Inferior parietal cortex (tissue), 1 donor: ENCODE data around the gene FOXJ1.

ENCODE experiments used
- DNase-seq: peaks from one replicate; pipeline ENCODE4 v3.0.0-alpha.2; 2016; ENCODE audit errors: extremely low spot score

FOXJ1 gene

DNA sequence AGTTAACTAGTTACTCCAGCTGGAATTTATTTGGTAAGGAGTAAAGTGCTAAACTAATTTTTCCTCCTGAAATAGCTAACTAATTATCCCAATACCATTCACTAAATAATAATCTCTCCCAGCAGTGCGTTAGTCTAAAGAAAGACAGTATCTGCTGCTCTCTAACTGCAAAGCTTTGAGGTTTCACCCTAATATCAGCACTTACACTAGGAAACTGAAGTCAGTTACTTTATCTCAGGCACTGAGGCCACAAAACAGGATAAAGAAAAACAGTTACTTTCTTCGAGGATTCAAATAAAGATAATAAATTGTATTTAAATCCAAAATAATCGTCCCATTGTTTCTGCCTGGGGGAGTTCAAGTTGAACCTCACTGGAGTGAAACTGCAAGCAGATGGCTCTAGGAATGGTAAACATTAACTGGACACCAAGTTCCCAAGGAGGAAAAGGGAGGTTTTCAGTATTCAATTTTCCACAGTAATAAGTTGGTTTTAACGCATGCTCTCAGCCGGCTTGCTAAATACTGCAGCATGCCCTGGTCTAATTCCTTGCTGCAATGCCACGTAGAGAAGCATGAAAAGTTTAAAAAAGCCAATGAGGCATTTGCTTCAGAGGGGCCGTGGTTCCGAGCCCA lies 20.0 kb upstream of the FOXJ1 start:
- DNase-seq, result no peak

DNA sequence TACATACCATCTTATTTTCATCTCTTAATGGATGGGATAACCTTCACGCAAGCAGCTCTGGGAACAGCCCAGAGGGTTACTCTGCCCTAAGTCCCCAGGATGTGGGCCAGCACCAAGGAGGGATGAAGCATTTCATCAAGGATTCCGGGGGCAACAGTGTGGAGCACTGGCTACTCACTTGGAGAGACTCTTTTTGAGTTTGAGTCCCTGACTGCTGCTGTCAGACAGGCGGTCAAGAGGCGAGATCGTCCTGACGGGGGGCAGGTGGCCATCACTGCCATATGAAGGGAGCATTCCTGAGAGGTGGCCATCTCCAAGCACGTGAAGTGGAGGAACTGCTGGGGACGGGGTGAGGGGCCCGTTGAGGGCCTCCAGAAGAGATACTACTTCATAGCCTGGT lies 18.1 kb upstream of the FOXJ1 start:
- no peak for DNase-seq

DNA sequence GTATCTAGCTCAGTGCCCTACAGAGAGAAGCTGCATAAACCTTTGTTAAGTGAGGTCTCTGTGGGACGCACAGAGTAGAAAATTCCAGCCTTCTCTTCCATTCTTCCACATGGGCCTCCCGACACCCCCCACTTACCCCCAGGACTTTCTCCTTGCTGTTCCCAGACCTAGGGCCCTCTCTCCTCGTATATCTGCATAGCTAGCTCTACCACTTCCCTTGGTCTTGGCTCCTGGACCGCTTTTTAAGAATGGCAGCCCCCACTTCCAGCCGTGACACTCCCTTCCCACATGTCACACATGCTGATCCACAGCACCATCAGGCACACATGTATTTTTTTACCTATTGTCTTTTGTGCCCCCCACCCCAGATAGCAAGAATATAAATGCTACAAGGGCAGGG lies 16.7 kb upstream of the FOXJ1 start:
- DNase-seq, result no peak

DNA sequence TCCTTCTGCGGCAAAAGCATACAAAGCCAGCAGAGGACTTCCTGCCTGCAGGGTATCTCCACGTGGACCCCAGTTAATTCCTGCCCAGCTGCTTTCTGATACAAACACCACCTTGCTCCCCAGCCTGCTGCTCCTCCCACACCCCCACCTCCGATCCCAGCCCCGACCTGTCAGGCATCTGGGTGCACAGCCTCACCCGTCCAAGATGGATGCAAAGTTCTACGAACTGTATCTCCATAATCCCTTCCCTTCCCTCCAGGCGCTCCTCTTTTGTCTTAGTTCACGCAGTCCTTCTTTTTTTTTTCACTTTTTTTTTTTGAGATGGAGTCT lies 15.6 kb upstream of the FOXJ1 start:
- no peak for DNase-seq

DNA sequence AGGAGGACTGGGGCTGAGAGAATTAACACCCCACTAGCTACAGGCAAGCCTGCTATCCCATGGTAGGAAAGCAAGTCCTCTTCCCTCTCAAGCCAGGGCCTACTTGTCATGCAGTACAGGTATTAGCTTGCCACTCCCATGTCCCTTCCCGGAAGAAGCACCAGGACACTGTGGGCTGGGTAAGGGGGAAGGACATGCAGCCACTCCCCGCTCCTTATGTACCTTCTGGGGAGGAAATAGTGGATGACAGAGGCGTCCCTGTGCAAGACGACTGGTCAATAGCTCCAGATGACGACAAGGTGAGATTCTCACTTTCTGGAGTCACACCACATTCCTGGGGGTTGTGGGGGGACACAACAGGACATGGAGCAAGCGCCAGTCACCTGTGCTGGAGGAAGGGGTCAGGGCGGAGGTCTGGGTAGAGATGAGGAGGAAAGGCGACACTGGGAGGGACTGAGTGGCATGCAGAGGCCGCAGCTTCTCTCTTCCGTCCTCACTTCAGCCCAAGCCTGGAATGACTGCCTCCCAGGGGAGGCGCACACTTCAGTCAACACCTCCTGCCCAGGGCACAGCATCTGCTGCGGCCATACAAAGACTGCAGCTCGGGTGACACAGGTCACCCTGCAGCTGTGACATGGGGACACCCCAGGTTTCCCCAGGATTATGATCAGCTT lies 15.1 kb upstream of the FOXJ1 start:
- DNase-seq, result no peak

DNA sequence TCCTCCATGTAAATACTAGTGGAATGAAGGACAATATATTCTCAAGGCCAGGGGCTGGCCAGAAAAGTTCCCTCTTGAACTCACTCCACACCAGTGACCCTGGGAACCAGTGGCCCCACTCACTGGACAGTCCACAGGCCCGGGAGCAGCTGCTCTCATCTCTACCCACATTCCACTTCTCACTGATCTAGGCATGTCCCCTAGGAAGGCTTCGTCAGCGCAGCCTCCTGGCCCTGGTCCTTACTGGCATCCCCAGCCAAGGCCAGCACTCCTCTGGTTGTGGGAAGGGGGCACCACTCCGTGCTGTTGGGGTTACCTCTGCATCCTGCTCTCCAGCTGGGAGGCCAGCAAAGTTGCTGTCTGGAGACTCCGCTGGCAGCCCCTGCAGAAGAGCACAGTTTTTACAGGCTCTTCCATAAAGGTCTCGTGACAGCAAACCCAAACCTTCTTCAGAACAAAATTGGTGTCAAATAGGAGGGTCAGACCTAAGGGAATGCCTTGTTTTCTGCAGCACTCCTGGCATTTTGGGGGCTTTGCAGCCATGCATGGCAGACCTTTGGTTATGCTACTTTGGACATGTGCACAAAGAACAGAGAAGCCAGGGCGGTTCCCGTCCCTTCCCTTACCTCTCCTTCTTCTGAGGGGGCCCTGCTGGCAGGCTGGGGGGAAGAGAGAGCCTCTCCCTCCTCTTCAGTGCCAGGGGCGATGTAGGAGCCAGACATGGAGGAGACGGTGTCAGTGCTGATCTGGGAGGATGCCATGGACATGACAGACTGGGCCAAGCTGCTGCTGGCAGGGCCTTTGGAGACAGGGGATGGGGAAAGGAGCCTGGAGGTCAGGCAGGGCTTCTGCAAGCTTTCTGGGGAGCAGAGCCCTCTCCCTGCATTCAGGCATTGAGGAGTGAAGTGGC lies 14.1 kb upstream of the FOXJ1 start:
- no peak for DNase-seq

DNA sequence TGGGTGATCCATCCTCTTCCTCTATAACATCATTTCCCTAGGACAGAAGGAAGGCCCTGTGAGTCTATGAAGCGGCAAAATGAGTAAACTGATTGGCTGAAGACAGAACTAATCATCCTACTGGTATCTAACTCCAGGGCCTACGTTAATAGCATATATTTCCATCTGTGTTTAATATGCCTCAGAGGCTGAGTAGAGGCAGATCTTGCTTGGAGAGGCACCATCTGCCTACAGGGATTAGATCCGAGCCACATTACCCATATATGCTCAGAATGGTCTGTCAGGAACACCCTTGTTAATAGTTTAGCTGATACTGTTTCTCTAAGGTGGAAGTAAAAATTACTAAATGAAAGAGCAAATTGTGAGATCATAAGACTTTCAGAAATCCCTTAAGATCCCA lies 13.2 kb upstream of the FOXJ1 start:
- no peak for DNase-seq

DNA sequence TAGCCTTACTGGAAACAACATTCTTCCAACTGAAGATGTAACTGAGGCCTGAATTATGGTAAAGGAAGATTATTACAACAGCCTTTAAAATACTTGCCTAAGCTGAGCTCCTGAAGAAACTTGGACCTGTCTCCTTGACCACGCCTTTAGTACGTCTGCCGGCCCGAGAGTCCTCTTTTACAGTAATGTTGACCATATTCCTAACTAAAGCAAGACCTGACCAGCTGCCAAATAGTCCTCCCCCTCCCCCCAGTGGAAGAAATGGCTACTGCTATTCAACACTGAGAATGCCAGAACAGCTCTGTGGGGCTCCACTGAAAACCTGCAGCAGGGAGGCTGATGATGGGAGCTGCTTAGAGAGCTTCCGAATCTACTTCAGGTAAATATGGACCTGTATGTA lies 12.6 kb upstream of the FOXJ1 start:
- no peak for DNase-seq

DNA sequence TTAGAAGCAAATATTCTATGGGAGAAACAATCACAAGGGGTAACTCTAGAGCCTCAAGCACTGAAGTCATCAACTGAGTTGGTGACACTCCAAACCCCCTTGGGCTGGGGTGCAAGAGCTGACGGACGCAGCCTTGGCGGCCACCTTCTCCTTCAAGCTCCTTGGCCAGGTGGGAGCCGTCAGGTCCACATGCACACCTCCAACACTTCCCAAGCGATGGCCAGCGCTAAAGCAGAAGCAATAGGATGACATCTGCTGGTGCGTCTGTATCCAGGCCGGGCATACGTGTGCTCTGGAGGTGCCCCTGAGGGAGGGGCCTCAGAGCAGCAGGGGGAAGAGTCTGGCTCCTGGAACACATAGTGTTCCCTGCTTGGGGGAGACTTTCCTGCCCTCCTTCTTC lies 12.2 kb upstream of the FOXJ1 start:
- DNase-seq, result no peak

DNA sequence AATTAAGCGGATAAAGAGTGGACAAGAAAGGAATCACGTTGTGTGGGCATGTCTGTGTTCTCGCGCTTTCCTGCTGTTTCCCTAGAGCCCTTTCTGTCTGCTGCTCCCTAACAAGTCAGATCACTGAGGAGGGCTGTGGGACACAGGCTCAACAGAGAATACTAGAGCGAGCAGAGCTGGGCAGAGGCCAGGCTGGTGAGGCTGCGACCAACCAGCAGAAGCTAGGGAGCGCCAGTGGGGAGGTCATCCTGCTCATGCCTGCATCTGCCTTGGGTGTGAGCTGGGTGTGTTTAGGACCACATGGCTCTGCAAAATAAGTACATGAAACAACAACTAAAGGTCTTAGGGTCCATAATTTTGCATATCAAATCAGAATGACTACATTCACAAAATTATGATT lies 11.5 kb upstream of the FOXJ1 start:
- no peak for DNase-seq

DNA sequence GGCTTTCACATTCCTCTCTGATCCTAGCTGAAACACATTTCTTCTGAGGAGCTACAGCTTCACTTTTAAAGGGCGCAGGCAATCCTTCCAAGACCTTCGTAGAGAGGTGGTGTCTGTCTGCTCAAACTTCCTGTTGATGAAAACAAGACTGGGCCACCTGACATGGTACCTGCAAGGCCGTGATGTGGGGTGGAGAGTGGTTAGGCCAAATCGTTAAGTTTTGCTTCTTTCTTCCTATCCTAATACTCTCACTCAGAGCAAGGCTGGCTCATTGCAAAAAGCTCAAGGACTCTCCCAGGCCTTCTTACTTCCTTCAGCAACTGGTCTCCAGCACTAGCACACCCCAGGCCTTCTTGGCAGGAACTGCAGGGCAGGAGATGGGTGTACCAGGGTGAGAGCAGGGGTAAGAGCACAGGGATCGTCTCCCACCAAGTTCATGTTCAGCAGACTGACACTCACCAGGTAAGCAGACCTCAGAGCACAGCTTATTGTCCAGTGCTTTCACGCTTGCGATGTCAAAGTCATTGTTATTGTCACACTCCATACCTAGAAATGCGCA lies 10.9 kb upstream of the FOXJ1 start:
- DNase-seq, result no peak

DNA sequence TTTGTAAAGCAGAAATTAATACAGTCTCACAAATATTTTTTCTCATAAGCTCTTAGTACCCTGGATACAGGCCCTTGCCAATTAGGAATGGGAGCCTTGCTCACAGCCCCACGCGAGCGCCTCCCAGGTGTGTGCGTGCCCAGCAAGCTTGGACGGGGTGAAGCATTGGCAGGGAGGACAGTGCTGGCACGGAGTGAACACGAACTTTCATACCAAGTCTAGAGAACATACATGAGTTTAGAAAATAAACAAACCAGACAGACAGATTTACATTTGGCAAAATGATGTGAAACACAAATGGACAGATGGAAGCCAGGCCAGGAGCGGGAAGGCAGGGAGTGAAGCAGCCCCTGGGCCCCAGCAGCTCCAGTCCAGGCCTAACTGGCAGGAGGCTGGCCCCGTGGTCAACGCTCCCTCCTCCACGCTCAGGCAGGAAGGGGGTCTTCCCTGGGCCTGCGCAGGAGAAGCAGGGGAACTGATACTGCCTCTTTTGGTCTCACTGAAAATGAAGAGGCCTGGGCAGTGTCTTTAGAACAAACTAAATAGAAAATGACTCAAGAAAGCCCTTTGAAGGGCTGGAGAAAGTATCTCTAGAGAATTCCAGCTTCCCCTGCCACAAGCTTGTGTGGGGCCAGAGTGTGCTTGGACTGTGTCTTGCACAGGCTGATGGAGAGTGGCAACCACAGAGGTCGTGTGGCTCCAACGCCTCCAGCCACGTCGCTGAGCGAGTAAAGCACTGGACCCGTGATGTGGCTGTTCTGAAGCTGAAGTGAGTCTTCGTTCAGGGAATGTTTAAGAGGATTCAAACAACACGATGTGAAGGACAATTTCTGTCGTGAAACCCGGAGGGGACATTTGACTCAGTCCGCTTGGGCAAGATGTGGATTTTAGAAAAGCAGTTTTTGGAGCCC lies 9.9 kb upstream of the FOXJ1 start:
- no peak for DNase-seq

DNA sequence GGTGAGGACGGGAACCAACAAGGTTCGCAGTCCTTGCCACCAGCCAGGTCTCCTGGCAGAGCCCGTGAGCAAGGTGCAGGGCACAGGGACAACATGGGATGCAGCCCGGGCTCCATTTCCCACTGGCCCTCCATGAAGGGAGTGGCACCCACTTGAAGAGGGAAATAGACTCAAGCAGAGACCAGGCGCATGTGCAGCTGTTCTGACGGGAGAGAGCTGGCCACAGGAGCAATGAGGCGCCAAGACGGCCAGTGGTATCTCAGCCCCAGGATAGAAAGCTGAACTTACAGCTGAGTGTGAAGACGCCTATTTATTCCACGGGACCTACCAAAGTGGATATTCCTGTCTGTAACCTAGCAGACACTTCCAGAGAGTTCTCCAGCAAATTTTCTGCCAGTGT lies 8.2 kb upstream of the FOXJ1 start:
- DNase-seq, result no peak

DNA sequence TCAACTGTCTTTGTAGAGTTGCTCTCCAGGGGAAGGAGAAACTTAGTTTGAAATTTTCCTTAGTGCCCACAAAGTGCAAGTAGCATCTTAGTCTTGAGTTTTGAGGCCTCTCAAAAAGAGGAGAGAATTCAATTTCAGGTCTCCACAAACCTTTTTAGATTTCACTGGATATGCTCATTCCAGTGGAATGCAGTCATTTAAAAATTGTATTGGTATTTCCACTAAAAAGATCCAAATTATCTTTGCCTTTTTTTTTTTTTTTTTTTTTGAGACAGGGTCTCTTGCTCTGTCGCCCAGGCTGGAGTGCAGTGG lies 6.9 kb upstream of the FOXJ1 start:
- DNase-seq, result no peak

DNA sequence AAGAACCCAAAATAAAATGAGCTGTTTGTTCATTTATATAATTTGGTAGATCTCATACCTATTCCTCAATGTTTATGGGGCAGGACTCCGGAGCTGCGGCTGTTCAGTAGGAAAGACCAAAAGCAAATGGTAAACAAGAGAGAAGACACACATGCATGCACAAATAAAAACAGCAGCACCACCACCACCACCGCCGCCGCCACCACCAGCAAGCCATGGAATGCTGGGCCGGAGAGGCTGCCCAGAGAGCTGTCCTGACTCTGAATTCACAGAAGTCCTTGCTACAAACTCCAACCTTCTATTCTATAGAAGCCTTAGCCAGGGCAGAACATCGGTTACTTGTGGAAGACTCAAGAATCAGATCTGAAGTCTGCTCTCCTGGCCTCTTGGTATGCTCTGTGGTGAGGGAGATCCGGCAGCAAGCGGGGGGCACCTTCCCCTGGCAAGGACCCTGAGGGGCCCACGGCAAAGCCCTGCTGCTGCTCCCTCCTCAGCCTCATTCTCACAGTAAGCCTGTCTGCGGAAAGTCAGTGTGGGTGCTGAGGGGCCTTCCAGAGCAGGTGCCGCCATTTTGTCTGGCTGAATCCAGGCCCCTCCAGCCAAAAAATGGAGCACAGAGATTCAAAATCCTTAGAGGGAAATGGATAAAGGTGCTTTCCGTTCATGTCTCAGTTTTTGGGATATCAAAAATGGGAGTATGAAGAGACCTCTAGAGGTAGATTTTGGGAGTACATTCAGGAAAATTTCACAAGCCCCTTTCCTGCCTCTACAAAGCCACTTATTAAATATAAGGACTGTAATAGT lies 6.4 kb upstream of the FOXJ1 start:
- peak; percentile 48 for DNase-seq

DNA sequence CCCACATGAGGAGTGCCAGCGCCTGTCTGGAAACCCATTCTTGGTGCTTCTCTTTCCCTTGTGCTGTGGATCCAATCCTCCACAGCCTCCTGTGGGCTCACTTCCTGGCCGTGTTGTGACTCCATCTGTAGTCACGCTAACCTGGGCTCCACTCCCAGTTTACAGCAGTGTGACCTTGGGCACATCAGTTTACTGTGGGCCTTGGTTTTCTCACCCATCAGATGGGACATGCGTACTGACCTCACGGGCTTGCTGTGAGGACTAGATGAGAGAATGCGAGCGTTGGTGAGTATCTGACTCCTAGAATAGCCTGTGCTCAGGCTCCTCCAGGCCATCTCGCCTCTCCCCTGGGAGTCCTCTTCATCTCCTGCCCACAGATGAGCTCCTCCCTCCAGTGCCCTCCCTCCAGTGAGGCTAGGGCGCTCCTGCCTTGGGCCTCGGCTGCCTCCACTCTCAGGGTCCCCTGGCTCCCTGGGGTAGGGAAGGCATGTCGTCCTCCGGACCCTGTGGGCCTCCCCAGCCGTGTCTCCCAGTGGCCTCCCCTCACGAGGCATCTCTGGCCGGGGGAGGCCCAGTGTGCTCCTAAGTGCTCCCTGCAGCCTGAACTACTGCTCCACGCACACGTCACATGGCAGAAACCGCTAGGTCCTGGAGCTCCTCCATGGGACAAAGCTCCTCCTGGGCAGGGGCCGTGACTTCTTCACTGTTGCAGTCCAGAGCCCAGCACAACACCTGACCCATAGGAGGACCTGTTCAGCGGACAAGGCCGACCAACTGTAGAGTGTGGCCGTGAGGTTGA lies 5.2 kb upstream of the FOXJ1 start:
- no peak for DNase-seq

DNA sequence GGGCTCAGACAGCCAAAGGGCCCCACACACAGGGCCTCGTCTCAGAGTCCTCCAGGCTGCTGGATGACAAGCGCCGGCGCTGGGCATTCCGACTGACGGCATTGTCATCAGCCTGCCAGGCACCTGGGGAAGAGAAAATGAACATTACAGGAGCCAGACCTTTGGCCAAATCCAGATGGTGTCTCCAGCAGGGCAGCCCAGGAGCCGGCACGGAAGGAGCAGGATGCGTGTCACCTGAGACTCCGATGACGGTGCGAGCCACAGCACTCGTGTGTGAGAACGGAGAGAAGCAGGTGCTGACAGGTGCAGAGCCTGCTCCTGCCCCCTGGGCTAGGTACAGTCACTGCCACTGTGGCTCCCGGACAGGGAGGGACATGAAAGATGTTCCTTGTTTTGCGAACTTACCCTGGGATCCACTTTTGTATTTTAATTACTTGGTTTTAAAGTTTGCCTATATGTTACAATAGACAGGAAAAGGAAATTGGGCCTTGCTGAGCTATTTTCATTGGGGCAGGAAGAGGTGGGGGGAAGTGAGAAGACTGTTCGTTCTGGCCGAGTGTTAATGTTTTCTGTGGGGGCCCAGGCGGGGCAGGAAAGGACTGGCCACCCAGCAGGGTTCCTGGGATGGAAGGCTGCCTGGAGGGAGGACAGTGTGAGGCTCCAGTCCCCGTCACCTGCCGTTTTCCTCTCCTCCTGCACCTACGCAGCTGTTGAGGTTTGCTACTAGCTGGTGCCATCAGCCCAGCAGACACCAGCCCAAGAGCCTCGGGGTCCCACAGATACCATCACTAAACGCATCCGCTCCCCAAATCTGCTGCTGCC lies 4.4 kb upstream of the FOXJ1 start:
- no peak for DNase-seq

DNA sequence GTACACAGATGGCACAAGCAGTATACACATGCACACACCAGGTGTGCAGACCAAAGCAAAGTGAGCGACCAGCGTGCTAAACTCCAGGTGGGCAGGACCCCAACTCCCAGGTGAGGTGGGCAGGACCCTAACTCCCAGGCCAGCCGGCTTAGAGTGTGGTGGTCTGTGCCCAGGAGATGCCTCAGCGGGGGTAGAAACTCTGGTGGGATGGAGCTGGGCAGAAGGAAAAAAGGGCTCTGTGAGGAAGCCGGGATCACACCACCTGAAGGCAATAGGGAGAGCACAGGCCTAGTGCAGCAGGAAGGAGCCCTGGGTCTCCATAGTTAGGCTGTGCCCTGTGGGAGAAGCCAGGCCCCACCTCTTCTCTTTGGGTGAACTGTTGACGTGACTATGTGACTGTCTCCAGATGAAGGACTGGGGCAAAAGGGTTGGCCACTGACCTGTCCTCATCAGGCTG lies 1.6 kb upstream of the FOXJ1 start:
- no peak for DNase-seq

DNA sequence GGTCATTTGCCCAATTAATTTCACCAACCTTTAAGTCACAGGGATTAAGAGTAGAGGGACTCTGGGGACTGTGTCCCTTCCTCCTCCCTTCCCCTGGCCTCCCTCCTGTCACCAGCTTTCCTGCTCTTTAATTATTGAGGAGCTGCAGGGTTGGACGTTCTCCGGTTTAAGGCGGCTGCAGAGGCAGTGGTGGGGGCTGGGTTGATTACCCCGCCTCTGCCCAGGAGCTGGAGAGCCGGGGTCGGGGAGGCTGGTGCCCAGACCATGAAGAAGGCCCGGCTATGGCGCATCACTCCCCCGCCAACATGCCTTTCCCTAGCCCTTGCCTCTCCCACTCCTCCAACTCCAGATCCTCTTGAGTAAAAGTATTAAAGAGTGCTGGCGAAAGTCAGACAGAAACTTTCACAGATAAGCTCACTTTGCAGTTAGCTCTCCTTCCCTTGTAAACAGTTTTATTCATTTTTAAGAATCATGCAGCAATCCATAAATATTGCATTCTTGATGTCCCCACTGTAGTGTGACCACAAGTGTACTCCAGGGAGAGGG lies 1.1 kb upstream of the FOXJ1 start:
- DNase-seq, result no peak
